NCI-H1105 treated with DMSO at 0.1 percent for 48 hours (cell line): ENCODE data around the gene CCDC190.
"Not testable (repeated sequence)": the region's sequence is repeated elsewhere in the genome, so short reads cannot be mapped to it uniquely, and the experiment has no call there.

ENCODE experiments used
- DNase-seq: peaks from one replicate; lab custom pipeline; 2025; lab: John Stamatoyannopoulos, UW

The CCDC190 gene

DNA sequence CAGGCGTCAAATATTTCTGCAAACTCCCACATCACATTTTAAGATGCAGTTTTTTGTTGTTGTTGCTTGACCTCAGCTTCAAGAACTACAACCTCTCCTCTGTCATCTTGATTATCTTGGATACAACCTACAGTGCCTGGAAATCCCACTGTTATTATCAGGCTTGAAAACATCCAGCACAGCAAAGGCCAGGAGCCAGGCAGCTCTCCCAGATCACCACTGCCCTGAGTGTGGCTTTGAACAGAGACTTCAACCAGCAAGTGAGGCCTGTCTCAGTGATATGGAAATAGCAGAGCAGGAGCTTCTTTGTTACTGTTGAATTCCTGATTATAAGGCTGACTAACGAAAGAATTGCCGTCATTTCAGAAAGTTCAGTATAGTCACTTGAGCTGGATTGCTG is 28.5 kb downstream of the CCDC190 start:
- no peak for DNase-seq

GRCh38 chr1:162829268-162829667 is 31.7 kb downstream of the CCDC190 start:
- no peak for DNase-seq

DNA sequence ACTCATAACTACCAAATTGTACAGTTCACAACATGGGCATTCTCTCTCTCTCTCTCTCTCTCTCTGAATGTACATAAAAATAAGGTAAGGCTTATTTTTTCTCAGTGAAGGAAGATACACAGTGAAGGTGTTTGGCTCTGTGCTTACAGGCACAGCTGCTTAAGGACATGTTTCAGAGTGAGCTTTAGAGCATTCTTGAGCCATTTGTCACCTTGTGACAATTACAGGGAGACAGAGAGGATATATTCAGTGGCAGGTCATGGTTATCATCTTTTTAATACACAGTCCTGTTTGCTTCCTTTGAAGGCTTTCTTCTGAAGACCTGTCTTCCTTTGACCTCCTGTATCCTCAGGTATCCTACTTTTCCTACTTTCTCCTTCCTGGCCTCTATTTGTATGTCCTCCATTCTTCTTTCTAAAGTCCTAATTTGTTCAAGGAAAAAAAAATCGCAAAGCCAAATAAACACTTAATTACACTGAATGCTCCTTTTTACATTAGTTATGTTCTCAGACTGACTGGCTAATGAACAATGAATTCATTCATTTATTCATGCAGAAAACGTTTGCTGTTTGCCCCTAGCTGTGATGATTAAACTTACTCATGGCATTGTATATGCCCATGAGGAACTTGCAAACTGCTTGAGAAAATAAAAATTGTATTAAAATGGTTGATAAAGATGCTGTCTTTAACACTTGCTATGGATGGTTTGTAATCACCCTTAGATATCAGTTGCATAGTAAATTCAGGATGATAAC is 37.0 kb downstream of the CCDC190 start:
- DNase-seq: no peak

- no peak for DNase-seq
Observed at GRCh38 chr1:162823231-162823630, 37.7 kb downstream of the CCDC190 start.

GRCh38 chr1:162822391-162823200 is 38.4 kb downstream of the CCDC190 start:
- peak; percentile 78 for DNase-seq

DNA sequence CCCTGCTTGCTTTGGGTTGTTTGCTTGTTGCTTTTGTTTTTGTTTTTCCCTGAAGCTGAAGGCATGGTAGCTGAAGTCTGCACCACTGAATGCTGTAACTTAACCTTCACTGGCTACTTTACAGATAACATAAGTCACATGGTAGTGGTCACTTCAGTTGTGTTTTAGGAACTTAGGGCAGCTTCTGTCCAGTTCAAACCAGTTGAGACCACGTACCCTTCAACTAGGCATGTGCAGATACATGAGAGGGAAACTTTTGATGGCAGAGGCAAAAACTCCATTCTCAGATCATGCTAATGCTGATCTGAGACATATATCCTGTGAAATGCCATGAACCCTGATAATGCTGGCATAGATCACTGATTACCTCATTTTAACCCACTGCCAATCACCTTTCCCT is 42.3 kb downstream of the CCDC190 start:
- not testable (repeated sequence) for DNase-seq

- DNase-seq: not testable (repeated sequence)
Observed at GRCh38 chr1:162818136-162818535, 42.8 kb downstream of the CCDC190 start.

GRCh38 chr1:162812357-162812756 is 48.6 kb downstream of the CCDC190 start:
- DNase-seq: not testable (repeated sequence)

DNA sequence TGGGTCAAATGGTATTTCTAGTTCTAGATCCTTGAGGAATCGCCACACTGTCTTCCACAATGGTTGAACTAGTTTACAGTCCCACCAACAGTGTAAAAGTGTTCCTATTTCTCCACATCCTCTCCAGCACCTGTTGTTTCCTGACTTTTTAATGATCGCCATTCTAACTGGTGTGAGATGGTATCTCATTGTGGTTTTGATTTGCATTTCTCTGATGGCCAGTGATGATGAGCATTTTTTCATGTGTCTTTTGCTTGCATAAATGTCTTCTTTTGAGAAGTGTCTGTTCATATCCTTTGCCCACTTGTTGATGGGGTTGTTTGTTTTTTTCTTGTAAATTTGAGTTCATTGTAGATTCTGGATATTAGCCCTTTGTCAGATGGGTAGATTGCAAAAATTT is 53.5 kb downstream of the CCDC190 start:
- not testable (repeated sequence) for DNase-seq
